GM12873 (cell line): ENCODE data around the gene CLPSL1.

Source experiments
- TF ChIP-seq, protein P1 (sequence below): IDR thresholded peaks from 2 replicates; pipeline ENCODE4 v1.5.1; 2012; ENCODE audit warnings: low read depth, mild to moderate bottlenecking, moderate library complexity, low read length, control low read depth; ENCODE audit not compliant: insufficient read depth; ENCODE audit errors: missing control alignments

Gene CLPSL1

GRCh38 chr6:35769211-35769610 is 11.6 kb upstream of the CLPSL1 start:
- TF ChIP-seq, protein P1, sequence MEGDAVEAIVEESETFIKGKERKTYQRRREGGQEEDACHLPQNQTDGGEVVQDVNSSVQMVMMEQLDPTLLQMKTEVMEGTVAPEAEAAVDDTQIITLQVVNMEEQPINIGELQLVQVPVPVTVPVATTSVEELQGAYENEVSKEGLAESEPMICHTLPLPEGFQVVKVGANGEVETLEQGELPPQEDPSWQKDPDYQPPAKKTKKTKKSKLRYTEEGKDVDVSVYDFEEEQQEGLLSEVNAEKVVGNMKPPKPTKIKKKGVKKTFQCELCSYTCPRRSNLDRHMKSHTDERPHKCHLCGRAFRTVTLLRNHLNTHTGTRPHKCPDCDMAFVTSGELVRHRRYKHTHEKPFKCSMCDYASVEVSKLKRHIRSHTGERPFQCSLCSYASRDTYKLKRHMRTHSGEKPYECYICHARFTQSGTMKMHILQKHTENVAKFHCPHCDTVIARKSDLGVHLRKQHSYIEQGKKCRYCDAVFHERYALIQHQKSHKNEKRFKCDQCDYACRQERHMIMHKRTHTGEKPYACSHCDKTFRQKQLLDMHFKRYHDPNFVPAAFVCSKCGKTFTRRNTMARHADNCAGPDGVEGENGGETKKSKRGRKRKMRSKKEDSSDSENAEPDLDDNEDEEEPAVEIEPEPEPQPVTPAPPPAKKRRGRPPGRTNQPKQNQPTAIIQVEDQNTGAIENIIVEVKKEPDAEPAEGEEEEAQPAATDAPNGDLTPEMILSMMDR: no peak

DNA sequence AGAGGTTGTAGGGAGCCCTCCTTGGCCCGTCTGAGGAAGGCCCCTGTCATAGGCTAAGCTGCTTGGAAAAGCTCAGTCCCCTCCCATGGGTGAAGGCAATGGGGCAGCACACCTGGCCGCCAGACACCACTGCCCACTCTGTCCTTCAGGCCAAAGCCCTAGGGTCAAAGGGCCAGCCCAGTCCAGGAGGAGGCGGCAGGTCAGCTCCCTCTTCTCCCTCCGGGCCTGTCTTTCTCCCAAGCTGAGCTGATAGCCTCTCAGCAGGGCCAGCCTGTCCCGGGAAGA is 9.5 kb upstream of the CLPSL1 start:
- TF ChIP-seq, protein P1: no peak

- TF ChIP-seq, protein P1: no peak
Measured at GRCh38 chr6:35774116-35774794, 6.6 kb upstream of the CLPSL1 start.

GRCh38 chr6:35775031-35775430 is 5.8 kb upstream of the CLPSL1 start:
- TF ChIP-seq, protein P1: no peak

GRCh38 chr6:35776364-35777215 is 4.2 kb upstream of the CLPSL1 start, which contains the start of gene CLPSL2:
Gene CLPSL2 (plus strand): TSS chr6:35776598. CDS start chr6:35776619, 21 bp downstream.
- TF ChIP-seq, protein P1: no peak

- TF ChIP-seq, protein P1: no peak
Measured at GRCh38 chr6:35777356-35778102, 3.3 kb upstream of the CLPSL1 start.

DNA sequence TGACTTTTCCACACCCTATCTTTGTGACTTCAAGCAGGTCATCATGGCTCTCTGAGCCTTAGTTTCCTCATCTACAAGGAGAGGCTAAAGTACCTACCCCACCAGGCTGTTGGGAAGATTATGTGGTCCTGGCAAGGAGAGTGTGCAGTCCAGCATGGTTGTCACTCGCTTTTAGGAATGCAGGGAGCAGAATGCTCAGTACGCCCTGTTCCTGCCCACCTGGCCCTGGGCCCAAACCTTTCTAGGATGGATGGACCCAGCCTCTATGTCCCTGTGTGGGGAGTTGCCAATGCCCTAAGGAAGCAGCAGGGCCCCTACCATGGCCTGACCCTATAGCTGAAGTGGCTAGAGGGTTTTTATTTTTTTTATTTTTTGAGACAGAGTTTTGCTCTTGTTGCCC is 2.4 kb upstream of the CLPSL1 start:
- TF ChIP-seq, protein P1: no peak
